Lung (tissue), 12 donors: ENCODE results near the gene POLR3H. TPM values are rescaled to one million over a fixed set of nuclear protein-coding genes. Genes with fewer than 3 reads are reported as not detected.
A peak's percentile ranks its signal among the peaks of the same experiment; 100 is the strongest.

Source experiments
- ATAC-seq: fragments of 200-7000 bp; cut with Tn5 transposase; one replicate; pipeline ENCODE4 v1.9.1; 2020; ENCODE audit warnings: moderate number of reproducible peaks; ENCODE audit not compliant: insufficient read depth, low FRiP score
- DNase-seq, 3 donors: peaks; one replicate each; pipeline ENCODE4 v3.0.0-alpha.2; 2013 to 2017
- H3K27ac ChIP-seq, 2 donors: one replicate each; pipeline ENCODE4 v1.5.1; 2013; ENCODE audit warnings: mild to moderate bottlenecking in 2 of 2, moderate library complexity in 2 of 2, control low read depth in 1 of 2, inconsistent platforms in 1 of 2, low read depth in 1 of 2, low read length in 1 of 2
- H3K27me3 ChIP-seq, 3 donors: one replicate each; pipeline ENCODE4 v1.5.1; 2013; ENCODE audit warnings: low read length in 2 of 3; ENCODE audit not compliant: control insufficient read depth in 3 of 3, insufficient read depth in 3 of 3
- H3K36me3 ChIP-seq, 4 donors: one replicate each; pipeline ENCODE4 v1.5.1; 2013; ENCODE audit warnings: low read length in 4 of 4, mild to moderate bottlenecking in 1 of 4, moderate library complexity in 1 of 4; ENCODE audit not compliant: control insufficient read depth in 4 of 4, insufficient read depth in 4 of 4
- H3K4me1 ChIP-seq, 5 donors: one replicate each; pipeline ENCODE4 v1.5.1; 2013; ENCODE audit warnings: low read length in 5 of 5, mild to moderate bottlenecking in 2 of 5, moderate library complexity in 1 of 5; ENCODE audit not compliant: control insufficient read depth in 5 of 5, insufficient read depth in 5 of 5
- H3K4me3 ChIP-seq: one replicate; pipeline ENCODE4 v1.5.1; 2013; ENCODE audit warnings: mild to moderate bottlenecking, control low read depth, moderate library complexity
- H3K9ac ChIP-seq, 2 donors: one replicate each; pipeline ENCODE4 v1.5.1; 2013; ENCODE audit warnings: low read length in 2 of 2, control low read depth in 1 of 2; ENCODE audit not compliant: insufficient read depth in 1 of 2
- H3K9me3 ChIP-seq, 4 donors: one replicate each; pipeline ENCODE4 v1.5.1; 2013; ENCODE audit warnings: low read length in 3 of 4, mild to moderate bottlenecking in 1 of 4, moderate library complexity in 1 of 4; ENCODE audit not compliant: control insufficient read depth in 4 of 4, insufficient read depth in 3 of 4
- WGBS, 2 donors: extraction: QIAGEN DNeasy Blood & Tissue Kit; methylation state at CpG; one replicate each; pipeline ENCODE4 v1.1.7; 2013; 5-methylcytosine and 5-hydroxymethylcytosine counted together
- polyA plus RNA-seq, 2 donors: library from polyadenylated mRNA; stranded (reverse); fragments of 200-250 nt; gene quantifications; one replicate each; pipeline ENCODE4 v1.2.1, GENCODE V29; 2013
- total RNA-seq, 2 donors: library from RNA; depleted of rRNA in 1 of 2; stranded (reverse); fragments of >200 nt in 1 of 2; gene quantifications; one replicate each; pipeline ENCODE4 v1.2.1, GENCODE V29; 2014 to 2021
- TF ChIP-seq, protein P1 (sequence below): IDR thresholded peaks from 2 replicates; pipeline ENCODE4 v1.5.1; 2012; ENCODE audit warnings: mild to moderate bottlenecking; ENCODE audit errors: control extremely low read depth, extremely low read depth
- donor health status: control.
- donor health status: control.
- donor health status: Bipolar disorder and iron deficiency.
- donor health status: healthy.
- donor health status: DM: yes; HTN: yes; CAD: no.

The POLR3H gene
- total and polyA plus RNA-seq, 4 donors: 12.1 to 65.9 (median 39.8) TPM

GRCh38 chr22:41564563-41564962, 20.3 kb upstream of the POLR3H start:
- Histone ChIP-seq H3K9ac (no peak overlapping the region), H3K9me3 (no peaks in the 10 kb centered on the region), H3K27ac (peak overlapping the region in 1 of 2 donors; percentile 61), H3K4me1 (peaks cover 0 to 39% (median 6%) of the 10 kb centered on the region in 5 donors), H3K36me3 (no peaks in the 10 kb centered on the region), H3K27me3 (no peaks in the 10 kb centered on the region), H3K4me3 (no peak overlapping the region)
- ATAC-seq (no peak), DNase-seq (no peak)
- TF ChIP-seq, protein P1, sequence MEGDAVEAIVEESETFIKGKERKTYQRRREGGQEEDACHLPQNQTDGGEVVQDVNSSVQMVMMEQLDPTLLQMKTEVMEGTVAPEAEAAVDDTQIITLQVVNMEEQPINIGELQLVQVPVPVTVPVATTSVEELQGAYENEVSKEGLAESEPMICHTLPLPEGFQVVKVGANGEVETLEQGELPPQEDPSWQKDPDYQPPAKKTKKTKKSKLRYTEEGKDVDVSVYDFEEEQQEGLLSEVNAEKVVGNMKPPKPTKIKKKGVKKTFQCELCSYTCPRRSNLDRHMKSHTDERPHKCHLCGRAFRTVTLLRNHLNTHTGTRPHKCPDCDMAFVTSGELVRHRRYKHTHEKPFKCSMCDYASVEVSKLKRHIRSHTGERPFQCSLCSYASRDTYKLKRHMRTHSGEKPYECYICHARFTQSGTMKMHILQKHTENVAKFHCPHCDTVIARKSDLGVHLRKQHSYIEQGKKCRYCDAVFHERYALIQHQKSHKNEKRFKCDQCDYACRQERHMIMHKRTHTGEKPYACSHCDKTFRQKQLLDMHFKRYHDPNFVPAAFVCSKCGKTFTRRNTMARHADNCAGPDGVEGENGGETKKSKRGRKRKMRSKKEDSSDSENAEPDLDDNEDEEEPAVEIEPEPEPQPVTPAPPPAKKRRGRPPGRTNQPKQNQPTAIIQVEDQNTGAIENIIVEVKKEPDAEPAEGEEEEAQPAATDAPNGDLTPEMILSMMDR: no peak
- 91 to 93% methylated on average over 8 of the region's 8 CpGs for WGBS, 2 donors

DNA sequence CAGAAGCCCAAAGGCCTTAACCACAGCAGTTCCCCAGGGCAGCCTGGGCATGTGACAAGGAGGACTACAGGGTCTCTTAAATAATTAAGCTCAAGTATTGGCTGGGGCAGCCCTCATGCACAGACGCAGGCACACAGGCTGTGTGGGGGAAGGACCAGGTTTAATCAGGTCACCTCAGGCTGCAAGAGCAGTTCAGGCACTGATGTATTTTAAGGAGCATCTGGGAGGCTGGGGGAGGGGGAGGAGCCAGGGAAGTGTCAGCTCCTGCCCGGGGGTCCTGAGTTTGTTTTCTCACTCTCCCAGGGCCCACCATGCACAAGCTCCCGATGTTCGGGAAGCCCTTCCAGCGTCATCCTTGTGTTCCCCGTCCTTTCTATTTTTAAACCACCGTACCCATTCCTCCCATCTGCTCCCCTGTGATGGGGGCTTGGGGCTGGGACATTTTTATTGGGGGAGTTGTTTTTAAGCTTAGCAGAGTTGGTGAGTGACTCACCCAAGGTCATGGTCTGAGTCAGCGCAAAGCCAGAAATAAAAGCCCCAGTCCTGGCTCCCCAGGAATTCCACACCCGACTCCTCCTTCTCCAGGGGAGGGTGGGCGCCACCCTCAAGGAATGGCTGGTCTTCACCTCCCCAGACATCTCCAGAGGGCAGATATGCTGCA, 18.9 kb upstream of the POLR3H start:
- H3K9me3 ChIP-seq: no peaks in the 10 kb centered on the region
- no peaks in the 10 kb centered on the region for H3K27me3 ChIP-seq
- ATAC-seq: no peak
- WGBS, 2 donors: 52 to 72% methylated on average over 10 of the region's 10 CpGs
- no peak overlapping the region for H3K9ac ChIP-seq
- no peak overlapping the region for H3K4me3 ChIP-seq
- no peak for DNase-seq
- no peaks in the 10 kb centered on the region for H3K36me3 ChIP-seq
- H3K4me1 ChIP-seq: peaks cover 0 to 41% (median 6%) of the 10 kb centered on the region in 5 donors
- peak overlapping the region; percentile 9 to 85 for H3K27ac ChIP-seq
- TF ChIP-seq, protein P1: no peak

GRCh38 chr22:41562461-41562860, 18.2 kb upstream of the POLR3H start:
- H3K9ac ChIP-seq: no peak overlapping the region
- H3K4me3 ChIP-seq: no peak overlapping the region
- no peaks in the 10 kb centered on the region for H3K36me3 ChIP-seq
- TF ChIP-seq, protein P1: no peak
- no peaks in the 10 kb centered on the region for H3K9me3 ChIP-seq
- 76 to 79% methylated on average over 4 of the region's 4 CpGs for WGBS, 2 donors
- DNase-seq (no peak), ATAC-seq (no peak)
- no peaks in the 10 kb centered on the region for H3K27me3 ChIP-seq
- peaks cover 0 to 47% (median 6%) of the 10 kb centered on the region in 5 donors for H3K4me1 ChIP-seq
- peak overlapping the region in 1 of 2 donors; percentile 85 for H3K27ac ChIP-seq
